GM19351 (cell line): ENCODE results near the gene POLK.
"Not testable (repeated sequence)": the region's sequence is repeated elsewhere in the genome, so short reads cannot be mapped to it uniquely, and the experiment has no call there.

Experiments used
- ATAC-seq: cut with Tn5 transposase; IDR thresholded peaks from one replicate; pipeline ENCODE4 v1.9.1; 2021; ENCODE audit warnings: mild to moderate bottlenecking, moderate library complexity; ENCODE audit not compliant: unreplicated experiment

POLK gene

GRCh38 chr5:75603821-75604220 lies 92.1 kb downstream of the POLK start:
- ATAC-seq, result no peak

- not testable (repeated sequence) for ATAC-seq
Measured at GRCh38 chr5:75607341-75607740, 95.7 kb downstream of the POLK start.

DNA sequence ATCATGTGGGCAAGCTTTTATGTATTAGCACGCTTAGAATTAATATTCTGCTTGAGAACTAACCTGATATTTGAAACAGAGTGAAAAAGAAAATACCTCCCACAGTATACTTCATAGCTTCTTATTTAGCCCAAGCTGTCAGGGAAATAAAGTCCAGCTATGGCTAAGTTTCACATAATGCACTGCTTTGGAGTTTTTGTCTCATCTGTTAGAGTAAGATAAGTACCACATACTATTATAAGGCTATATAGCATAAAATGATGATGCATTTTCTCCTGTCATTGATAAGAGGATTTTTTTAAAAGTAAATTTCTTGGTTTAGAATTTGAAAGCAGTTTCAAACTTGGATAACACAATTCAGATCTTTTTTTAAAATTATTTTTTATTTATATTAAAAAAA lies 97.2 kb downstream of the POLK start:
- ATAC-seq, result no peak

DNA sequence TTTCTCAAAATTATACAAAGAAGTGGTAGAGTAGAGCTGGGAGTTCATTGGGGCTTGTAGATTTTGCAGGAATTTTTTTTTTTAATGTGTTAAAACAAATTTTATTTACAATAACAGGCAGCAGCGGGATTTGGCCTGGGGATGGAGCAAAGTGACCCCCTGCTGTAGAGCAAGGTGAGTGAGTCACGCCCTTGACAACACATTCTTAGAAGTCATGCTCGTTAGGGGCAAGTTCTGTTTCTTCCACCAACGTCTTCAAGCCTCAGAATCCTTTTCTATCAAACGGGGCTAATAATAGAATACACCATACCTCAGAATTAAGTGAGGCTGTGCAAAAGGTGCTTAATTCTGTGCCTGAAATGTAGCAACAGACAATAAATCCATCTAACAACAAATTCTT lies 98.5 kb downstream of the POLK start:
- no peak for ATAC-seq

- ATAC-seq, result not testable (repeated sequence)
Measured at GRCh38 chr5:75610859-75611310, 99.2 kb downstream of the POLK start.

GRCh38 chr5:75611311-75612225 lies 99.9 kb downstream of the POLK start, which contains the start of gene ANKDD1B:
Gene ANKDD1B, plus strand, starts transcription at chr5:75611453. Its CDS starts 182 bp downstream, at chr5:75611635.
- ATAC-seq, result no peak

DNA sequence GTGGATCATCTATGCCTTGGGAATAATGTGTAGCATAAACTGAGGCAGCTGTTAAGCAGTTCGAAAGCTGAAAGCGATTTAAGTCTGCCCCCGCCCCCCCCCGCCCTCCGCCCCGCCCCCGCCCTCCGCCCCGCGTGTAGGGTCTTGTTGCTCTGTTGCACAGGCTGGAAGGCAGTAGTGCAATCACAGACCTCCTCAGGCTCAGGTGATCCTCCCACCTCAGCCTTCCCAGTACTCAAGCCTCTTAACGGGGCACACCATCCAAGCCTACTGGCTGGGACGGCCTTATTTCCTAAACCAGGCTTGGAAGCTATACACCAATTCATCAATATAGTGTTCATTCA lies 100.5 kb downstream of the POLK start:
- no peak for ATAC-seq

DNA sequence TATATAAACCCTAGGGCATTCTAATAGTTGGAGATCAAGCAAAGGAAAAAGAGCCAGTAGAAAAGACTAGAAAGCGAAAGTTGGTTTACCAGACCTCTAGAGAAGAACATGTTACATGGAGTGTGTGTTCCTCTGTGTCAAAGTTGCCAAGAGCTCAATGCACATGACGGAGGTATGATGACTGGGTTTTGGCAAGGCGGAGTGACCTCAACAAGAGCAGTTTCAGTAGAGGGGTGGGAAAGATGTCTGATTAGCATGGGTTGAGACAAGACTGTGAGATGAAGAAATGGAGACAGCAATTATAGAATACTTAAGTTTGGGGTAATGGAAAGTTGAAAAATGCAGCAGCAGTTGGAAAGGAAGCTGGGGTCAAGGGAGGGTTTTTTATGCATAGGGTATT lies 101.2 kb downstream of the POLK start:
- no peak for ATAC-seq

DNA sequence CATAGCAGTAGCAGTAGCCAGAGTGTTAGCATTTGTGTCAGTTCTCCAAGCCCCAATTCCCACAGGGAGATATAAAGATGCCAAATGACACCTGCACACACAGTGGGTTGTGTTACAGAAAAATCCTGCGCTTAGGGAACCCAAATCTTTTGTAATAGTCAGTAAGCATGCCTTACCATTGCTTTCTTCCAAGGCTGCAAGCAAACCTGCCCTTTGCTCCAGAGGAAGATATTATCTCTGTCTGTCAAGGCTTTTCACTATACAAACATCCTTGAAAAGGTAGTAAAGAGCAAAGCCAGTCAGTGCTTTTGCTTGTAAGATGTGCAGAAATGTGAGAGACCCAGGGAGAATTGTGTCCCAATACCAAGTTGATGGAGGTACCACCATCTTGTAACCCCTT lies 102.5 kb downstream of the POLK start:
- no peak for ATAC-seq

DNA sequence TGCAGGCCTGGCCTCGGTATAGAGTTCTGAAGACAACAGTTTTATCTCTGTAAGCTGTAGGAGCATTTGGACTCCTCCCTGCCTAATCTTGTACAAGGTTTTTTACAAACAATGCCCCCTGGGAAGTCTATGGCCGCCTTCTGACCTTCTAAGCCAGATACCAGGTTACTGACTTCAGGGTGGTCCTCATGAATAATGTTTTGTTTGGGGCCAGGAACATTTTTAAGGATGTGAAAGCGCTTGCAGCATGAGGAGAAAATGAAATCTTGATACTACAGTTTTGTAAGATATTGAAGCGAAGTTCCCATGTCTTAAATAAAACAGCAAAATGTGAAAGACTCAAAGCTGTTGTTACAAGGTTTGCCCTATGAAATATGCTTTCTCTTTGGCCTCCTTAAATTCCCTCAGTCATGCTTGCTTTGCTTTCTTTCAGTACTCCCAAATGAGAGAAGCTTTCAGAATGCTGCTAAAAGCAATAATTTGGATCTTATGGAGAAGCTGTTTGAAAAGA lies 104.7 kb downstream of the POLK start:
- ATAC-seq, result no peak

DNA sequence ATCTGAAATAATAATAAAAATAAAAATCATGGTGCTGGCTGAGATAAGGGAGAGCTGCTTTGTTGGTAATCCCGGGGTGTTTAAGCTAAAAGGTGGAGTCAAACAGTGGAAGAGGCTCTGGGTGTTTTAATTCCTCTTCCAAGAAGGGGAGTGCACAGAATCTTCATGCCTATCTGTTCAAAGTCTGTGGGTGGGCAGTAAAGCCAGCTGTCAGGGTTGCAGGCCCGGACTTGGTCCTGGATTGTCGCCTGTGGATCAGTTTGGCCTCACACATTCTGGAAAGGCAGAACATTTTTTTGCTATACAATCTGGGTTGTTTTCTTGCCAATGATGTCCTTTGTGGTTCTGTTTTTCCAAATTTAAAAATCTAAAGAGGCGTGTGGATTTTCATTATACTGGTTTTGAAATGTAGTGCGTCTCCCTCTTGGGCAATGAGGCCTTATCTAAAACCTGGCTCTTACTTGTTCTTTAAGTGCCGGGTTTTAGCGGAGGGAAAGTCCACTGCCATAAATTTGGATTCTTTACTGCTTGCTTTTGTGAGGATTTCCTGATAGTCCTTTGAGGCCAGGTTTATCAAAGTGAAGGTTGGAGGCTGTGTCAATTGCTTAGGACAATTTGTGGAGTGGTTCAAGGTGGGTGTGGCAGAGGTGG lies 105.4 kb downstream of the POLK start:
- no peak for ATAC-seq

GRCh38 chr5:75617736-75618352 lies 106.2 kb downstream of the POLK start:
- no peak for ATAC-seq

DNA sequence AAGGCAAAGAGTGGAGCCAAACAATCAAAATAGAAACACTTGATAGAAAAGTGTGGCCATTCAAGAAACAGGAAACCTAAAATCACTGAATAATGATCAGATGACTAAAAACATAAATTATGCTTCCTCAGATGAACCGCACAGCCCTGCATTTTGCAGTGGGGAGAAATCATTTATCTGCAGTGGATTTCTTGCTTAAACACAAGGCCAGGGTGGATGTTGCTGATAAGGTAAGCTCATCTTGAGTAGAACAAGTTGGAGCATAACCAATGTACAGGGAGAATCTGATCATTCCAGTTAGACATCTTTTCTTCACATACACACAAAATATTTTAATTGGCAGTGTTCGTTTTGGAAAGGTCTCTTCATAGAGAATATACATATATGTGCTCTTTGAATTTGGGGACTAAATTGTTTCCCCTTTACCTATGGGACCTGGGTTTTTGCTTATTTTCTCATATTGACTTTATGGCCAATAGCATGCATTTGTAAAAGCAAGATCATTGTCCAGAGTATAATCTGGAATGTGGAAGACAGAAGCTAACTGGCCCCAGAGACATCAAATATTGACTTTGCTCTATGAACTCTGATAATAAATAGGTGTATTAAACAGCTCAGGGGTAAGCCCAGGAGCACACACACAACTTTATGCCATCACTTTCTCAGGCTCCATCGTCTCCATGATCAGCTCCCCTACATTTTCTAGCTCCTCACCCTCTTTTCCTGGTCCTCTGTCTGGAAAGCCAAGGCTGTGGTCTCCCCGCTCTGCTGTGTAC lies 108.7 kb downstream of the POLK start:
- ATAC-seq, result no peak

- no peak for ATAC-seq
Measured at GRCh38 chr5:75622564-75622963, 110.9 kb downstream of the POLK start.

DNA sequence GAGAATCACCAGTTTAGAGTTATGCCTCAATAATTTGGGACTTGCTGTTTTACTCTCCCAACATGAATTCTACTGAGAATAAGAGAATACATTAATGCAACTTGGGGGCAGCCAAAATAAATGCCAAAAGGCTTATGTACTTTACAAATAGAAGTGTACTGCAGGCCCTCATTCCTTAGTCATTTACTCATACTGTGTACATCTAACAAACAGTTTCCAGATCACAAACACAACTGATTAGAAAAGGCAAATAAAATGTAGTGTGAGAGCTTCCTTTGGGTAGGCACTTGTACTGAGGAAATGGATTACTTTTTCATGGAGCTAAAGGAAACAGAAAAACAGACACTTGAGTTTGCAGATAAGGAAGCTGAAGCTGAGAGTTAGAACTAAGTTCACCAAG lies 112.2 kb downstream of the POLK start:
- no peak for ATAC-seq

- ATAC-seq, result no peak
Measured at GRCh38 chr5:75626959-75627358, 115.3 kb downstream of the POLK start.

GRCh38 chr5:75627801-75628200 lies 116.1 kb downstream of the POLK start:
- ATAC-seq, result no peak

- ATAC-seq, result no peak
Measured at GRCh38 chr5:75630875-75631274, 119.2 kb downstream of the POLK start.

GRCh38 chr5:75632321-75632720 lies 120.6 kb downstream of the POLK start:
- ATAC-seq, result no peak

GRCh38 chr5:75637949-75638348 lies 126.3 kb downstream of the POLK start:
- ATAC-seq, result no peak
